HPDE6-E6E7 (cell line): ENCODE data around the gene MED8.

Experiments used
- DNase-seq: peaks from one replicate; pipeline ENCODE4 v3.0.0; 2011; ENCODE audit warnings: missing footprints; ENCODE audit errors: extremely low spot score

MED8 gene

GRCh38 chr1:43389326-43390313 lies at the start of gene MED8, which contains the start of gene SZT2:
Gene MED8 (minus strand): TSS chr1:43389800. CDS start chr1:43389764, 36 bp downstream.
Gene SZT2 (plus strand): TSS chr1:43389899. CDS start chr1:43389969, 70 bp downstream.
- peak; percentile 92 for DNase-seq

DNA sequence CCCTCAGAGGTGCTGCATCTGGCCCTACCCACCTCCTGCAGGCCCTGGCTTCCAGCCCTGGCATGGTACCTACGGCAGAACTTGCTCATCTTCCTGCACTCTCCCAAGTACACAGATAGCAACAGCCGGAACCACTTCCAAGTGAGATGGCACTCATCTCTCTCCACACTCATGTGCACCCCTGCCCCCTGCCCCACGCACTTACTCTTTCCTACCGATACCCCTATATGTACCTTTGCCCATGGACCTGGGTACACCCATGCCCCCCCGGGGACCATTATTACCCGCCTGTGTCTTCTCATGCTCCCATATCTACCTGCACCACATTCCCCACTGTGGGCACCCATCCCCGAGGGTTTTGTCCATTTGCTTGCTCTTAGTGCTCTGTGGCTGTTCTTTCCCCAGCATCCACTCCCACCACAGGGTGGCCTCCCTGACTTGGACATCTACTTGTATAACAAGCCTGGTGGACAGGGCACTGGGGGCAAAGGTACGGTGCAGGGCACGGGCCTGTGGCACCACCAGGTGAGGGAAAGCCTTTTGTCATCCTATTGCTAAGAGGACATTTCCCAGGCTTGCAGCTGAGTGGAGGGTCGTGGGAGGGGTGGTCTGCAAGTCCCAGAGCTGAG lies 49.5 kb upstream of the MED8 start:
- DNase-seq, result no peak

GRCh38 chr1:43438576-43438952 lies 49.0 kb upstream of the MED8 start:
- no peak for DNase-seq

DNA sequence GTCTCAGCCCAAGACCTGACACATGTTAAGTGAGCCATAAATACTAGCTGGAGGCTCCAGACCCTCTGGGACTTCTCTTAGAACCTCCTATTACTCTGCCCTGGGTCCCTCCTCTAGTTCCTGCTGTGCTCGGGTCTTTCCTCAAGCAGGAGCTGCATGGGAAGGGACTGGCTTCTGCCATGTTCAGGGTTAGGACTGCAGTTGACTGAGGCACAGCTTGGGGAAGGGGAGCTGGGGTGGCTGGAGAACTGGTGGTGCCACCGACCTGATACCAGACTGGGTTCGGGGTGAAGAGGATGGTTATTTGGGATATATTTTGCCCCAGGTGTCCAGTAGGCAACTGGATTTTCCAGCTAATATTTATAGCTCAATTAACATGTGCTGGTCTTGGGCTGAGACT lies 48.4 kb upstream of the MED8 start:
- DNase-seq, result no peak

GRCh38 chr1:43437031-43437973 lies 47.7 kb upstream of the MED8 start:
- DNase-seq, result no peak

DNA sequence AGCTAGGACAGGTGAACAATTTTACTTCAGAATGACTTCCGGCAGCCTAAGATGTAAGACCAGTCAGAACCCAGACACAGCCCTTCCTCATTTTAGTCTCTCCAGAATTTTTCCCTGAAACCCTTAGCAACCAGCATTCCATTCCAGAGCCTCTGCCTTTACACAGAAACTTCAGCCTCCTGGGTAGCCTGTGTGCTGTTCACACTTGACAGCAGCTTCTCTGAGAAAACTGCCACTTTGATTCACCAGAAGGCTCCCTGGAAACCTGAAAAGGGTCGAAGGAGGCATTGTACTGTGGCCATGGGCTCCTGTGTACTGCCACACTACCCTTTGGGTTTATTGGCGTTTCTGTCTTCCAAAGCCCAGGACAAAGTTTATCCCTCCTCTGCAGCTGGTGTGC lies 46.8 kb upstream of the MED8 start:
- no peak for DNase-seq

DNA sequence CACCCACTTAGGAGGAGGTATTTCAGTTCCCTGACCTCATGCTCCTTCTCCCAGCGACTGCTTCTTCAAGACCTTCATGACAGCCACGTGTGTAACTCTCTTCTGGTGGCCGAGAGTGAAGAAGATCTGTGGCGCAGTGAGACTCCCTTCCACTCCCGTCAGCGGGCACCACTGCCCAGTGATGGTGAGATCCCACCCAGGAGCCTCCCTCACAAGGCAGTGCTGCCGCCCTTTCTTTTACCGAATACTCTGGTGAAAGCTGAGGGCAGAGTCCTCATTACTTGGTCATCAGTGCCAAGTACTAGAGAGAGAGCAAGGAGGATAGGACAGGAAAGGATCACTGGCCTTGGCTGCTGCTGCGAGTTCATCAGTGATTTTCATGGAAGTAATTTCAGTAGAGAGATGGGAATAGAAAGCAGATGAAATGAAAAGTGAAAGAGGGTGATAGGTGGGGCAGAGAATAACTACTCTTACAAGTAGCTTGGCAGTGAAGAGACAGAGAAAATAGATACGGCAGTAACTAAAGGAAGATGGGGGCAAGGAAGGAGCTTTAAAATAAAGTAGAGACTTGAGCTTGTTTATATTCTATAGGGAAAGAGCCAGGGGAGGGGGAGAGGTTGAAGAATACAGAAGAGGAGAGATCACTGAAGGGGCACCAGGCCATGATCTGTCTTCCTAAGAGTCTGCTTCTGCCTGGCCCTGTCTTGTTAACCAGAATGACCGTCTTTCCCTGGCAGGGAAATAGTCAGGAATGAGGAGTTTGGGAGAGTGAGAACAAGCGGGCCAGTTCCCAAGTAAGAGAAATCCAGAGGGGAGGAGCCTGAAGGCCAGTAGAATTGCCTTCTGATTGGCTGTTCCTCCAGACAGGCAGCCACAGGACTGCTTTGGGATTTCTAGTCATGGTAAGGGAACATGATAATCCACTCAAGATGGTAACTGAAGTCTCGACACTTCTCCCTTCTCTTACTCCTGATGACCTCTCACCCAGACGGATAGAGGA lies 45.8 kb upstream of the MED8 start:
- no peak for DNase-seq

GRCh38 chr1:43434256-43434655 lies 44.7 kb upstream of the MED8 start:
- no peak for DNase-seq

GRCh38 chr1:43432907-43433306 lies 43.3 kb upstream of the MED8 start:
- DNase-seq, result no peak

GRCh38 chr1:43432171-43432860 lies 42.7 kb upstream of the MED8 start:
- DNase-seq, result no peak

DNA sequence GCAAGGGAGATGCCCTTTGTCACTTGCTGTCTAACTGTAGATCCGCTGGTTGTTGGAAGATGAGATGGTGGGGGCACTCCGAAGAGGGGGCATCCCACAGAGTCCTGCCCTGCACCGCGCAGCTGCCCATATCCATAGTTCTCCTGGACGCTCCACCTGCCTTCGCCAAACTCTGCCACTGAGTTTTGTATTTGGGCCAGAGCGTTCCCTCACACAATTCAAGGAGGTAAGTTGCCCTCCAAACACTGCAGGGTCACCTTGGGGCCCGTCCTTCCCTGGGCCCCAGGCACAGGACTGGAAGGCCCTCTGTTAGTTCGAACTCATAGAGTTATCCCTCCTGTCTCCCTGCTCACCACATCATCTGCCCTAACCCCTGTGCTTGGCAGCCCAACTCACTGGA lies 42.1 kb upstream of the MED8 start:
- DNase-seq, result no peak

DNA sequence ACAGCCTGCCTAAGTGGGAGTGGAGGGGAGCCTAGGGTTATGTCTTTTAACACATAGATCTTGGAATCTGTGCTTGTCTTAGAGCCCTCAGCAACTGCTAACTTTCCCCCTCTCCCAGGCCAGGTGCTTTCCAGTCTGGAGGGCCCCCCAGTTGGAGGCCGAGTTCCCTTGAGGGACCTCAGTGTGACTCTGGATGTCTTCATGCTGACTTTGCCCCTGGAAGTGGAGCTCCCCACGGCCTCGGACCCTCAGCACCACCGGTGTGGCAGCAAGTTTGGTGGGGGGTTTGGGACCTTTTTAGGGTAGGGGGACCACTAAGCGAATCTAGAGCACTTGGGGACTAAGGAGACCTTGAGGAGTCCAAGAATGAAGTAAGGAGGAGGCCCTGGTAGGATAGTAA lies 41.2 kb upstream of the MED8 start:
- DNase-seq, result no peak

DNA sequence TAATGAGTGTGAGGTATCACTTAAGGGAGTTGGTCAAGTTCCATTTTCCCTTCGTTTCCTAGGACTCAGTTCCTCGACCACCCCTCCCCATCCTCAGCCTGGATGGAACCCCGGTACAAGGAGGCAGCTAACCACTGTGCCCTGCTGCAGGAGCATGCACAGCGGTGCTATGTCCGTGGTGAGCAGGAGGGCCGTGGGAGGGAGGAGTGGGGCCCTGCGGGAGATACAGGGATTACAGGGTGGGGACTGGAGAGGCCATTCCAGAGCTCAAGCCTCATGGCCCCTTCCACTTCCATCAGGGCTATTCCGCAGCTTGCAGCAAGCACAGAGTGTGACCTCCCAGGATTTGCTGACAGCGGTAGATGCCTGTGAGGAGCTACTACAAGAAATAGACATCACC lies 38.3 kb upstream of the MED8 start:
- no peak for DNase-seq

- no peak for DNase-seq
Measured at GRCh38 chr1:43427524-43427923, 37.9 kb upstream of the MED8 start.

DNA sequence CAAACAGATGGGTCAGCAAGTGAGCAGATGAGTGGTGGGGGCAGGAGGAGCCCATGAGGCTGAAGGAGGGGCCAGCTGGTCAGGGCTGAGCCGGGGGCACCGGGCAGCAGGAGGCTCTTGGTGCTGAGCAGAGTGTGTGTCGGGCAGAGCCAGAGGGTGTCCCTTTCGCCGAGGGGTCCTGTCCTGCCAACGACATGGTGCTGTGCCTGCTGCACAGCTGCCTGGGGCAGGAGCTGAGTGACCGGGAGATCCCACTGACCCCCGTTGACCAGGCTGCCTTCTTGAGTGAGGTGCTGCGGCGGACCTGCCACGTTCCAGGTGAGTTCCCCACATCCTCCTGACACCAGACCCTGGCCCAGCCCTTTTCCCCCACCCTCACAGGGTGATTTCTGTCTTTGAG lies 36.6 kb upstream of the MED8 start:
- no peak for DNase-seq

GRCh38 chr1:43425045-43425444 lies 35.4 kb upstream of the MED8 start:
- no peak for DNase-seq

DNA sequence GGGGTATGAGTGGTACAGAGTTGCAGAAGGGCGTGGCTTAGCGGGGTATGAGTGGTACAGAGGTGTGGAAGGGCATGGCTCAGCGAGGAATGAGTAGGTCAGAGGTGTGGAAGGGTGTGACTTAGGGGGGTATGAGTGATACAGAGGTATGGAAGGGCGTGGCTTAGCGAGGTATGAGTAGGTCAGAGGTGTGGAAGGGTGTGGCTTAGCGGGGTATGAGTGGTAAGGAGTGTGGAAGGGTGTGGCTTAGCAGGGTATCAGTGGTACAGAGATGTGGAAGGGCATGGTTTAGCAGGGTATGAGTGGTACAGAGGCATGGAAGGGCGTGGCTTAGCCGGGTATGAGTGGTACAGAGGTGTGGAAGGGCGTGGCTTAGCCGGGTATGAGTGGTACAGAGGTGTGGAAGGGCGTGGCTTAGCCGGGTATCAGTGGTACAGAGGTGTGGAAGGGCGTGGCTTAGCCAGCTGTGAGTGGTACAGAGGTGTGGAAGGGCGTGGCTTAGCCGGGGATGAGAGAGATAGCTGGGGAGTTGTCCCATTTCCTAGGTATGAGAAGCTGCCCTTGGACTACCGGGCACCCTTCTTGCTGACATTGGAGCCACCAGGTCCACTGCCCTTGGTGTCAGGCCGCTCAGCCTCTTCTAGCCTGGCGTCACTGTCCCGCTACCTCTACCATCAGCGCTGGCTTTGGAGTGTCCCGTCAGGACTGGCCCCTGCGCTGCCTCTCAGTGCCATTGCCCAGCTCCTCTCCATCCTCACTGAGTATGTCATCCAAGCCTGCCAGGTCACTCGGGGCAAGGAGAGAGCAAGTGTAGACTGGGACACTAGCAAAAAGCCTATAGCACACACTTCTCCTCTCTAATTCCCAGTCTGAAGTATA lies 34.3 kb upstream of the MED8 start:
- DNase-seq, result peak; percentile 56

GRCh38 chr1:43422995-43423671 lies 33.5 kb upstream of the MED8 start:
- no peak for DNase-seq
